Activated naive CD8-positive, alpha-beta T cell (primary cell): Measurements from ENCODE around the gene IFITM10.

ENCODE experiments used
- H3K27ac Mint-ChIP-seq: one replicate; pipeline ENCODE4 v1.8.0; 2021; ENCODE audit warnings: mixed read lengths
- H3K27me3 Mint-ChIP-seq: one replicate; pipeline ENCODE4 v1.8.0; 2021; ENCODE audit warnings: mixed read lengths
- H3K36me3 Mint-ChIP-seq: one replicate; pipeline ENCODE4 v1.8.0; 2021; ENCODE audit warnings: mixed read lengths
- H3K4me1 Mint-ChIP-seq: one replicate; pipeline ENCODE4 v1.8.0; 2021; ENCODE audit warnings: low read depth, mixed read lengths
- H3K4me3 Mint-ChIP-seq: one replicate; pipeline ENCODE4 v1.8.0; 2021; ENCODE audit warnings: mild to moderate bottlenecking, mixed read lengths
- H3K9me3 Mint-ChIP-seq: one replicate; pipeline ENCODE4 v1.8.0; 2021; ENCODE audit warnings: low read depth, mixed read lengths

Gene IFITM10

DNA sequence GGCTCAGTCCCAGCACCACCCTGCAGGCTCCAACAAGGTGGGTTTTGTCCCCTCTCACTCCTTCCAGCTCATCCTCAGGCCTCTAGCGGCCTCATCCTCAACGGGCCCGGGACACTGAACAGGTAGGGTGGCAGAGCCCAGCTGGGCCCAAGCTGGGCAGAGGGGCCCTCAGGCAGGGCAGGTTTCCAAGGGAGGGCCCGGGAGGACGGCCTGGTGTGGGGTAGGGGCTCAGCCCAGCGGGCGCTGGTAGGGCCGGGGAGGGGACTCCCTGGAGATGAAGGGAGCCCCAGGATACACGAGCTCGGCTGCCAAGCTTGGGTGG, 2.5 kb upstream of the IFITM10 start:
- Mint-ChIP-seq H3K4me1 (peaks cover 52% of the 10 kb centered on the region), H3K9me3 (no peaks in the 10 kb centered on the region), H3K27ac (no peak overlapping the region), H3K27me3 (peaks cover 10% of the 10 kb centered on the region), H3K4me3 (no peak overlapping the region), H3K36me3 (no peaks in the 10 kb centered on the region)

DNA sequence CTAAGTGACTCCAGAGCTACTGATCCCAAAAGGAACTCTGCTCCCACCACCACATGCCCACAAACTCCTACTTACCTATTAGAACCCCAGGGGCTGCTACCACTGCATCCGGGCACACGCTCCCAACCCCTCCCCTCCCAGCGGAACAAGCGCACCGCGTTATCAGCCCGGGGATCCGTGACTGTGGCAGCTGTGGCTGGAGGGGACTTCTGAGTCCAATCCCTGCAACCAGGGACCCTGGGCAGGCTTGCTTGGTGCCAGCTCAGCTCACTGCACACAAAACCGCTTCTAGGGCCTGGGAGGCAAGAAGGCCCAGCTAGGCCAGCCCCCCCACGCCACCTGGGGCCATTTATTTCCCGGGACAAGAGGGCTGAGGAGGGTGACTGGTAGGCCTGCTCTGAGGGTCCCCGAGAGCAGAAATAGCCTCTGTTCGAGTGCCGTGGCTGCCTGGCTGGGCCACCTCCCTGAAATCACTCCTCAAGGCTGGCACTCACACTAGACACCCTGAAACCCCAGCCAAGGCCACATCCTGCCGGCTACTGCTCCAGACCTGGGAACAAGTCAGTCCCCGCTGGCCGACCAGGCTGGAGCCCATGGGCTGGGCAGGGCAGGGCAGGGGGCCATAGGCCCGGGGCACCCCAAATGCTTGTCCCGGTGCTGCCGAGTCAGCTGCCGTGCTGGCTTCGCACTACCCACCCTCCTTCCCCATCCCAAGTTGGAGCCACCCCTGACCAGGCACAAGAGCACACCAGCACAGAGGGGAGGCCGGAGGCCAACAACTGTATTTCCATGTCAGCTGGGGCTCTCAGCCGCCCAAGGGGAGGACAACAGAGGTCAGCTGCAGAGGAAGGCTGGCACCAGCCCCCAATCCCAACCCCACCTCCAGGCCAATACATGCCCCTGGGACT, 1.9 kb upstream of the IFITM10 start:
- Mint-ChIP-seq H3K27ac (no peak overlapping the region), H3K27me3 (peaks cover 10% of the 10 kb centered on the region), H3K9me3 (no peaks in the 10 kb centered on the region), H3K4me1 (peaks cover 46% of the 10 kb centered on the region), H3K36me3 (no peaks in the 10 kb centered on the region), H3K4me3 (no peak overlapping the region)

DNA sequence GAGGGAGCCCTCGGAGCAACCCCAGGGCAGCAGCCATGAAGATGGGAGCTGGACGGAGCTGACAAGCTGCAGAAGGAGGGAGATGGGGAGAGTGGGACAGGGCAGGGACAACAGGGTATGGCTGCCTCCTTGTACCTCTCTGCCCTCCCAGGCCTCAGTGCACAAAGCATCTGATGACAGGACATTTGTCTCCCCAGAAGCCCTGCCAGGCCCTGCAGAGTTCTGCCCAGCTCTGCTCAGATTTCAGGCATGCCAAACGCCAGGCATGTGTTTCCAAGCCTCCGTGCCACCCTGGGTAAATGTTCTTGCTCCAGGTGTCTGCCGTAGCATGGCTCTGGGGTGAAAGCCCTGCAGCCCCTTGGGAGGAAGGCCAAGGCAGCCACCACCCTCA, 1.1 kb upstream of the IFITM10 start:
- no peak overlapping the region for H3K27ac Mint-ChIP-seq
- peaks cover 40% of the 10 kb centered on the region for H3K4me1 Mint-ChIP-seq
- H3K27me3 Mint-ChIP-seq: peaks cover 10% of the 10 kb centered on the region
- no peaks in the 10 kb centered on the region for H3K36me3 Mint-ChIP-seq
- H3K9me3 Mint-ChIP-seq: no peaks in the 10 kb centered on the region
- H3K4me3 Mint-ChIP-seq: no peak overlapping the region

DNA sequence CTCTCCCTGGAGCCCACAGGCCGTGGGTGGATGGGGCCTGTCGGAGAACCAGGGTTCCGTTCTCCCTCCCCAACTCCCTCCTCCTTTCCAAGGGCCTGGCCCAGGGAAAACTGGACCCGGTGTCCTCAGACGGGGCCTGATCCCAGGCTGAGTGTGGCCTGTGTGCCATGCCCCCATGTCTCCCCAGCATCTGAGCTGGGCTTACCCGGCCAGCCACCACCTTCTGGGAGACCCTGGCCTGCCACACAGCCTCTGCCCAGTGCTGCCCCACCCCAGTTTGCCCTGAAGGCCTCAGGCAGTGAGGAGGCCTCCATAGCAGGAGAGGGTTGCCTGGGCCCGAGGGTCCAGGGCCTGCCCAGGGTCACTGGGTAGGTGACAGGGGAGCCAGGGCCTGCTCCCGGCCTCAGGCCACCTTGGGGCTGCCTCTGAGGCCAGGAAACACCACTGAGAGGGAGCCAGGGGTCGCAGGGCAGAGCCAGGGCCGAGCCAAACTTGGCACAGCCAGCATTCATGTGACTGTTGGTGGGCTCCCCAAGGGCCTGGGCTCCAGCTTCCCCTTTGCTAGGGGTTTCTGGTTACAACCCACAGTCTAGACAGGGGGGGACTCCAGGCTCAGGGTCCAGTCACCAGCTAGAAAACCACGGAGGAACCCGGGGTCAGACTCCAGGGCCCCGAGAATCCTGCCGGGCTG, 590 bp upstream of the IFITM10 start:
- H3K27me3 Mint-ChIP-seq: peaks cover 10% of the 10 kb centered on the region
- H3K27ac Mint-ChIP-seq: no peak overlapping the region
- H3K4me1 Mint-ChIP-seq: peaks cover 35% of the 10 kb centered on the region
- no peak overlapping the region for H3K4me3 Mint-ChIP-seq
- no peaks in the 10 kb centered on the region for H3K9me3 Mint-ChIP-seq
- H3K36me3 Mint-ChIP-seq: no peaks in the 10 kb centered on the region

DNA sequence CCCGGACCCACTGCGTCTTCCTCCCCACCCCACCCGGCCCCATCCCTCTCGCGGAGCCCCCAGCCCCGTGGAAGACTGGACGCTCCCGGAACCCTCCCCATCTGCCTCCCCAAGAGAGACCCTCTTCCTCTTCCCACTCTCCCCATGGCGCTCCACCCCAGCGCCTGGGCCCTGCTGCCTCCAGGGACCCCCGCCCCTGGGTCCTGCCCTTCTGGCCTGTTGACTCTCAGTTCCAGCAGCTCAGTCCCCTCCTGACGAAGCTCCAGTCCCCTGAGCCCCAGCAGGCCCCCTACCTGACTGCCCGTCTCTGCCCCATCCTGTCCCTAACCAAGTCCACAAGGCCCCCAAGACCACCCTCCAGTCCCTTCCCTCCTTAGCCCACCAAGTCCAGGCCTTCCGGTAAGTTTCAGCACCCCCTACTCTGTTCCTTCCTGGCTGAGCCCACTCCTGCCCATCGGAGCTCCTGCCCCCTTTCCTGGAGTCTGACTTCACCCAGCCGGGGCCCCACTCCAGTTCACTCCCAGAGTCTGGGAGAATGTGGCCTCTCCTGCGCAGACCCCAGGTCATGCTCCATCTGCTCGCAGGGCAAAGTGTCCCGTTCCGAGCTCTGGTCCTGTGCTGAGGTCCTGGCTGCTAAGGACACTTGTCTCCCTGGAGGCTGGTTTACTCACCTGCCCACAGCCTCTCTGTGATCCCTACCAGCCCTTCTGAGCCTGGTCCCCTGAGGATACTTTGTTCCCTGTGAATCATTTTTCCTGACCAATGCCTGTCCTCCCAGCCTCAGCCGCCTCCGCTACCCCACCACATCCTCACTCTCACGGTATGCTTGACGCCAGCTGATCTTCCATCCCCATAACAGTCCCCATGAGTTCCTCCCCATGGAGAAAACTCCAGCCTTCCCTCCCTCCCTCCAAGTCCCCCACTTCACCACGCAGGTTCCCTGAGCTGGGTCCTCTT, 722 bp downstream of the IFITM10 start:
- no peak overlapping the region for H3K27ac Mint-ChIP-seq
- peaks cover 10% of the 10 kb centered on the region for H3K27me3 Mint-ChIP-seq
- peak overlapping the region; percentile 69 for H3K4me3 Mint-ChIP-seq

DNA sequence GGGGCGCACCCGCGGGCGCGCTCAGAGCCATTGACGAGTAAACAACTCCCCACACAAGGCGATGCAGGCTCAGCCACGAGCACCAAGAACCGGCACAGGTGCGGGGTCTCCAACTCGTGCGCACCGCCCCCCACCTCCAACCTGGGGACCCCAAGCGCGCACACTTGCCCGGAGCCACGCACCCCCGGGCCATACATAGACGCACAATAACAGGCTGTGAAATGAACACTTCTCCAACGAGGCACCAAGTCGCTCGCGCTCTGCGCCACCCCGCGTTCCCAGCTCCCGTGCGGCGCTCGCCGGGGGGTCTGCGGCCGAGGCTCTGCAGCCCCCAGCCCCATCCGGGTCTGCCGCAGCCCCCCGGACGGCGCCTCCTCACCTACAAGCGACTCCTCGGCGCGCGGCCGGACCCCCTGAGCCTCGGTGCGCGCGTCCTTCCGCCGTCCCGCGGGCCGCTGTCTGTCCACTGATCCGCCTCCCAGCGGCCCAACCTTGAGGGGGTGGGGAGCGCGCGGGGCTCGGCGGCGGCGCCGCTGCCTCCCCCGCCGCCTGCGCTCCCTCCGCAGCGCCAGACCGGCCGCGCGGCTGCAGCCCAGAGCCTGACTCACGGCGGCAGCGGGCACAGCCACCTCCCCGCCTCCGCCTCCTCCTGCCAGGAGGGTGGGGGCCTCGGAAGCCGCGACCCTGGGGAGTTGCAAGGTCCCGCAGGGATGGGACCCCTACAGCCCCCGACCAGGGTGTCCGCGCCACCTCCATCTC, 1.6 kb downstream of the IFITM10 start:
- H3K4me3 Mint-ChIP-seq: peak overlapping the region; percentile 76
- H3K4me1 Mint-ChIP-seq: peaks cover 20% of the 10 kb centered on the region

More for the DNA sequence above, 722 bp downstream of the IFITM10 start:
- Mint-ChIP-seq H3K9me3 (no peaks in the 10 kb centered on the region), H3K4me1 (peaks cover 23% of the 10 kb centered on the region), H3K36me3 (no peaks in the 10 kb centered on the region)

DNA sequence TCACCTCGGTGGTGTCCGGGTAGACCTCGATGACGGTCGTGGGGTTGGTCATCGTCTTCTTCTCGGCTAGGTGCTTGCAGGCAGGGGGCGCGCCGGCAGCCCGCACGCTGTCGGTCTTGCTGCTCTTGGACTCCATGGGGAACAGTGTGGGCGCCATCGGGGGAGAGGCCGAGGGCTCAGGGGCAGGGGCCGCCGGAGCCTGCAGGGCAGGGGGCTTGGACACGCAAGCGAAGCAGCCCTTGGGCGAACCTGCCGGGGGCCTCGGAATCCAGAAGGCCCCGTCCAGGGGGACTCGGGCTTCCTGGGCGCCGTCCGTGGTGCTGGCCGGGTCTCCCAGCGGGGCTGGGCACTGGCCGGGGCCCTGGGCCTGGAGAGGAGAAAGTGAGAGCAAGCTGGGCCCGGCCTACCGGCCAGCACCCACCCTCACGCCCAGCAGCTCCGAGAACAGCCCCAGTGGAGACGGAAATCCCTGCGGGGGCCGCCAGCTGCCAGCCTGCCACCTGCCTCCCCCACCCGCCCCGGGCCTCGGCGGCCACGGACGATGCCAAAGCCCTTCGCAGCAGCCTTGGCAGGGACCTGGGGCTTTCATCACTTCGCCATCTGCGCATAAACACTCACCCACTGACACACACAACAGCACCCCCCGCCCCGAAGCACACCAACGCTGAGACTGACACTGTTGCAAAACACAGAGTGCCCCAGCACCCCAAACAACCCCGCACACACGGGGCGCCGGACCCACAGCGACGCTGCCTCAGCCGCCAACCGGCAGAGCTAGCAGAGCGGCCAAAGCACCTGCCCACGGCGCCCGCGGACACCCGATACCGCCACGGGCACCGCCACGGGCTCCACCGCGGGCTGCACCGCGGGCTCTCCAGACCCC, 2.4 kb downstream of the IFITM10 start:
- Mint-ChIP-seq H3K27ac (no peak overlapping the region), H3K4me3 (peak overlapping the region; percentile 53), H3K4me1 (peaks cover 17% of the 10 kb centered on the region), H3K36me3 (no peaks in the 10 kb centered on the region), H3K27me3 (peaks cover 10% of the 10 kb centered on the region), H3K9me3 (no peaks in the 10 kb centered on the region)

More for the DNA sequence above, 1.6 kb downstream of the IFITM10 start:
- H3K27me3 Mint-ChIP-seq: peaks cover 10% of the 10 kb centered on the region
- no peaks in the 10 kb centered on the region for H3K36me3 Mint-ChIP-seq
- no peak overlapping the region for H3K27ac Mint-ChIP-seq
- no peaks in the 10 kb centered on the region for H3K9me3 Mint-ChIP-seq

DNA sequence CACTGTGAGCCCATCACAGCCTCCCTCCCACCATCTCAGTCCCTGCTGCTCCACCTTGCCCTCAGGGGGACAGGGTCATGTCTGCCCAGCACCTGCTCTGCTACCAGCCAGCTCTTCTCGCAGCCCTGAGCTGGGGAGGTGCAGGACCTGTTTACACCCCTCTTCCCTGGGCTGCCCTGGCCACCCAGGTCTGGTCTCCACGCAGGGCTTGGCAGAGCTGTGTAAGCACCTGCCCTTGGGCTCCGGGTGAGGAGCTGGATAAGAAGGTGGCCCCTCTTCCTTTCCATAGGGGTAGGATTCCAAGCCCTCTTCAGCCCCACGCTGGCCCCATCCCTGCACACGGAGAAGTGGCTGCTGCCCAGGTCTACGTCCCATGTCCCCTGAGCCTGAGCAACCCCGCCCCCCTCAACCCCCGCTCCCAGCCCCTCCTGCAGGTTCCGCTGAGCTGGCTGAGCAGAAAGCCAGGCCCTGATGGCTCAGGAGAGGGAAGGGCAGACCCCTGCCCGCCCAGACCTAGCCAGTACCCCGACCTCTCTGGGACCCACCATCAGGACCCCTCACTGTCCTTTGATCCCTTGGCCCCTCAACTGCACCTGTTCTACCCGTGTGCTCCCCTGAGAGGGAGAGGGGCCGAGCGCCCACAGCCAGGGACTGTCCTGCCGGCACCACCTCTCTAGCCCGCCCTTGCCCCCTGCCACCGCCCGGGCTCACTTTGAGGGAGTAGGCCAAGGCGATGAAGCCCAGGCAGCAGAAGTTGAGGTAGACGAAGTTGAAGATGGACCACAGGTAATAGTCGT, 3.2 kb downstream of the IFITM10 start:
- H3K4me1 Mint-ChIP-seq: peaks cover 17% of the 10 kb centered on the region
- H3K36me3 Mint-ChIP-seq: no peaks in the 10 kb centered on the region
- H3K9me3 Mint-ChIP-seq: no peaks in the 10 kb centered on the region
- peak overlapping the region; percentile 53 for H3K4me3 Mint-ChIP-seq
- H3K27me3 Mint-ChIP-seq: peaks cover 10% of the 10 kb centered on the region
- no peak overlapping the region for H3K27ac Mint-ChIP-seq

DNA sequence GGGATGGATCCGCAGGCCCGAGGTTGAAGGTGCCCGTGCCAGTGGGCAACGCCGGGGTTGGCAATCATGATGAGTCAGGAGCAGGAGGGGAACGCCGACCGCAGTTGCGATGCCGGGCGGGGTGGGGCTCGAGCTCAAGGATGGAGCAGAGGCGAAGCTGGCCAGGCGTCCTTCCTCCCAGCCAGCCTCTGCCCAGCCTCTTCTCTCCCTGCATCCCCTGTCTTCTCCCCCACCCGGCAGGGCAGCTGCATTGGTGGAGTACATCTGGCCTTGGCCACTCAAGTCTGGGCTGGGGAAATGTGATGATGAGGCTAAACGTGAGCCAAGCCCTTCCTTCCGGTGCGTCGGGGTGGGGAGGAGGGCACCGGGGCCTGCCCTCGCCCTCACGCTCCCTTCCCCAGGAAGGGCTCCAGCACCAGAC, 3.9 kb downstream of the IFITM10 start:
- Mint-ChIP-seq H3K27me3 (peaks cover 10% of the 10 kb centered on the region), H3K36me3 (no peaks in the 10 kb centered on the region), H3K4me3 (peak overlapping the region; percentile 21), H3K4me1 (peaks cover 15% of the 10 kb centered on the region), H3K9me3 (no peaks in the 10 kb centered on the region), H3K27ac (no peak overlapping the region)

DNA sequence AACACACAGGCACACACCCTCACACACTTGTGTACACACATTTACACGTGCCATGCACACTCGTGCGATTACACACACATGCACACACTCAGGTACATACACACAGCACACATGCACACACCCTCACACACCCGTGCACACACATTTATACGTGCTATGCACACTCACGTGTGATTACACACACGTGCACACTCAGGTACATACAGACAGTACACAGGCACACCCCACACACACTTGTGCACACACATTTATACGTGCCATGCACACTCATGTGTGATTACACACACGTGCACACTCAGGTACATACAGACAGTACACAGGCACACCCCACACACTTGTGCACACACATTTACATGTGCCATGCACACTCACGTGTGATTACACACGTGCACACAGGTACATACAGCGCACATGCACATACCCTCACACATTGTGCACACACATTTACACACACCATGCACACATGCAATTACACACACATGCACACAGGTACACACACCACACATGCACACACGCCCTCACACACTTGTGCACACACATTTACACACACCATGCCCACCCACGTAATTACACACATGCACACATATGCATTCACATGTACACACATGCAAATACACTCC, 4.6 kb downstream of the IFITM10 start:
- no peaks in the 10 kb centered on the region for H3K36me3 Mint-ChIP-seq
- no peaks in the 10 kb centered on the region for H3K9me3 Mint-ChIP-seq
- peaks cover 15% of the 10 kb centered on the region for H3K4me1 Mint-ChIP-seq
- H3K27me3 Mint-ChIP-seq: peaks cover 10% of the 10 kb centered on the region
- H3K27ac Mint-ChIP-seq: no peak overlapping the region
- no peak overlapping the region for H3K4me3 Mint-ChIP-seq

DNA sequence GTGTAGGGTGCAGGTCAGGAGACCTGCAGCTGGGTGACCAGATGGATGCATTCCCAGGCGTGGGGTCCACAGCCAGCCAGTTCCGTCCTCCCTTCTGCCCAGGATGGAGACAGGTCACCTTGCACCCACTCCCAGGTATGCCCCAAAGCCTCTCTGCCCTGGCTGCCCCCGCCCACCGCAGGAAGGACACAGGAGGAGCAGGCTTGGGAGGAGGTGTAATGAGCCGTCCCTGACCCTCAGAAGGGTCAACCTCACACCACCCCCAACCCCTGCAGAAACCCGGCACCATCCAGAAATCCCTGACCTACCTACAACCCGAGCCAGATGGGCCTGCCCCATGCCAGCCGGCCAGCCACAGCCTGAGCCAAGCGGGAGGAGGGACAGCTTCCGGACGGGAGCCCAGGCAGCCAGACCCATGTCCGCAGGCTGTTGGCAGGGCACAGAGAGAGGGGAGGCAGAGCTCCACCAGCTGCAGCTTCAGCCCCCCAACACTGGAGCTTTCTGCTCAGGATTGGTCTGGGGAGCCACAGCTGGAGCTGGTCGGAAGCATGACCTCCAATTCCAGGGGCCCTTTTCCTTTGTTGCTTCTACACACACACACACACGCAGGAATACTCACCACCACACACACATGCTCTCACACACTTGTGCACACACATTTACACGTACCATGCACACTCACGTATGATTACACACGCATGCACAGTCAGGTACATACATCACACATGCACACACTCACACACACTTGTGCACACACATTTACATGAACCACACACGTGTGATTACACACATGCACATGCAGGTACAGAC, 5.3 kb downstream of the IFITM10 start:
- H3K36me3 Mint-ChIP-seq: no peaks in the 10 kb centered on the region
- no peaks in the 10 kb centered on the region for H3K9me3 Mint-ChIP-seq
- no peak overlapping the region for H3K27ac Mint-ChIP-seq
- peaks cover 5% of the 10 kb centered on the region for H3K27me3 Mint-ChIP-seq
- no peak overlapping the region for H3K4me3 Mint-ChIP-seq
- H3K4me1 Mint-ChIP-seq: peaks cover 10% of the 10 kb centered on the region
